Activated T-cell treated with anti-CD3 and anti-CD28 coated beads for 48 hours (primary cell): ENCODE measurements around the gene MARCHF10.
"Not testable (repeated sequence)": the region's sequence is repeated elsewhere in the genome, so short reads cannot be mapped to it uniquely, and the experiment has no call there.

Source experiments
- DNase-seq: peaks from one replicate; pipeline ENCODE4 v3.0.0-alpha.2; 2020; ENCODE audit warnings: low read depth

The MARCHF10 gene

GRCh38 chr17:62717889-62718288, 90.2 kb downstream of the MARCHF10 start:
- no peak for DNase-seq

- DNase-seq, result no peak
These were observed 90.6 kb downstream of the MARCHF10 start for GRCh38 chr17:62717589-62717855.

- no peak for DNase-seq
These were observed 91.1 kb downstream of the MARCHF10 start for GRCh38 chr17:62716834-62717588.

DNA sequence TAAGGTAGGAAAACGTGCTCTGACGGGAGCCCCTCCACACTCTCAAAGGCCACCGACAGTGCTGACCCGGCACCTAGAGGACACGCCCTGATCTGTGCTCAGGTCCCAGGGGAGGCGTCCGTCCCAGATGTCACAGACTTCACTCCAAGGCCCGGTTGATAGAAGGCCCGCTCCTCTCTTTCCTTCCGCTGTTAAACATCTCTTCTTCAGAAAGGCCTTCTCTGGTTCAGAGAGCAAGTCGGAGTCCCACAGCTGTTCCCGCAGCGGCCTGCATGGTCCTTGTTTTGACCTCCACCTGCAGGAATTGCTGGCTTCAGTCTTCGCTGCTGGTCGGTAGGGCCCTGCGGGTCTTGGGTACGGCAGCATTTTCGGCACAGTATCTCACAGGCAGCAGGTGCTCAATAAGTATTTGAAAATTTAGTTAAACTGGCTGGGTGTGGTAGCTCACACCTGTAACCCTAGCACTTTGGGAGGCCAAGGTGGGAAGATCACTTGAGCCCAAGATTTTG, 92.2 kb downstream of the MARCHF10 start:
- DNase-seq, result no peak

DNA sequence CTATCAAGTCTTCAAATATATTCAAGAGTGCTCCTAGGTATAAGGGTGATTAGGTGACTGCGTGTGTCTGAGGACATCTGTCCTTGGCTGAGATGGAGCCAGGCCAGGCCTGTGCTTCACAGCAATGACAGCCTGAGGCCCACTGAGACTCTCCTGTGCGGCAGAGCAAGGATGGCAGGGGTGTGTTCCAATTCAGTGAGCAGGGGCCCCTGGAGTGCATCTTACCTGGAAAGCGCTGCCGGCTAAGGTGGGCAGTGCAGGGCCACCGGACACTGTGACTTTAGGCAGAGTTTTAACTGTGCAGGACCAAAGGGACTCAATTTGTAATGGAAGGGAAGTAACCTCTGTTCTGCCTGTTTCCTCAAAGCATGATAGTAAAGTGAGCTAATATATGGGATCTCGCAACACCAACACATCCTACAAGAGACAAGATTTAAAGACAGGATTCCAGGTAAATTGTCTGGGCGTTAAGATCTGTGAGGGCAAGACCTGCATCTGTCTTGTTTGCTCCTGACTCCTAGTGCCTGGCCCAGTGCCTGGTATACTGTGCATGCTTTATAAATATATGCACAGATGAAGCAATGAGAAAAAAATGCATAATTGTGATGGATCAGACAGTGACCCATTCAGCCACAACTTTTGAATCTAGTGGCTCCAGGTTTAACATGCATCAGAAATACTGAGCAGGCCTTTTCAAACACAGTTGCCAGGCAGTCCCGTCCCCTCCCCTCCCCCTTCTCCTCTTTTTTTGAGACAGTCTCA, 93.9 kb downstream of the MARCHF10 start:
- DNase-seq, result no peak

- no peak for DNase-seq
These were observed 94.8 kb downstream of the MARCHF10 start for GRCh38 chr17:62713086-62713881.

GRCh38 chr17:62712171-62712581, 95.9 kb downstream of the MARCHF10 start:
- DNase-seq, result no peak

- DNase-seq, result no peak
These were observed 99.5 kb downstream of the MARCHF10 start for GRCh38 chr17:62708587-62708986.

DNA sequence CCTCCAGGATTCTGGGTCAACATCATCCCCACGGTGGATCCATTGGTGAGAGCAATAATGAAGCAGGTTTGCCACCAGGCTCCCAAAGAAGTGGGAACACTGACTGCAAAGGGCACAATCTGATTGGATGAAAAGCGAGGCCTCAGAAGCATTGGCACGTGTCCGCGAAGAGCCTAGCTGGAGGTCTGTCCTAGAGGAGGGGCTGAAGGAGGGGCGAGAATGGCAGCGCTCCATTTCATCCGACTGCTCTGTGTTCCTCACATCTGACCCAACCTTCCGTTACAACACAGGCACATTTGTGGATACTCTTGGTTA, 100.7 kb downstream of the MARCHF10 start:
- DNase-seq, result no peak

DNA sequence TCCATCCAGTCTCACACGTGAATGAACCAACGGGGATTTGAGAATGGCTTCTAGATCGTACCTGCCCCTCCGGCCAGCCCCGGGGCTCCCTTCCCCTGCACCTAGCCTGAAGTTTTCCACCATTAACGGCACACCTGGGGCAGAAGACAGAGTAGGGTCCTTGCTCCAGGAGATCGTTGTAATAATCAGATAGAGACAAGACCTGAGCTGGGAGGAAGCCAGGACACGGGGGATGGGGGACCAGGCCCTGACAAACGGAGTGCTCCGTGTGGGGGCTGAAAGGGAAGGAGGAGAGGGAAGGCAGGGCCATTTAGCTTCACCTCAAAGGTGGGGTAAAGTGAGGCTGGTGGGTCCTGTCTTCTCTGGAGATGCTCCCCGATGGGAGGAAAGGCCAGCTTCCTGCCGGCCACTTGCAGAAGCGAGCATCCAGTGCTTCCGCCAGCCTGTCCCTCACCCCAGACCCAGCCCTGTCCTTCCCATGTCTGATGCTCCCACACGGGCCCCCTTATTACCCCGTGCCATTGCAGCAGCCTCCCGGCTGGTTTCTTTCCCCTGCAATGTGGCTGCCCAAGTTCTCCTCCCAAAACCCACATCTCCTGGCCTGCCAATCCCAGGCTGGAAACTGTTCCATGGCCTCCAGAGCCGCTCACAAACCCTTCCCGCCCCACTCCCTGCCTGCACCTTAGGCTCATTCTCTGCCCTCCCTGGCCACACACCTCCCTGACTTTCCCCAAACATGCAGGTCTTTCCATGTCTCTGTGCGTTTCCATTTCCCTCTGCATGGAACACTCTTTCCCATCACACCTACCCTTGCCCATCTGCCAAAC, 101.3 kb downstream of the MARCHF10 start:
- DNase-seq, result no peak

DNA sequence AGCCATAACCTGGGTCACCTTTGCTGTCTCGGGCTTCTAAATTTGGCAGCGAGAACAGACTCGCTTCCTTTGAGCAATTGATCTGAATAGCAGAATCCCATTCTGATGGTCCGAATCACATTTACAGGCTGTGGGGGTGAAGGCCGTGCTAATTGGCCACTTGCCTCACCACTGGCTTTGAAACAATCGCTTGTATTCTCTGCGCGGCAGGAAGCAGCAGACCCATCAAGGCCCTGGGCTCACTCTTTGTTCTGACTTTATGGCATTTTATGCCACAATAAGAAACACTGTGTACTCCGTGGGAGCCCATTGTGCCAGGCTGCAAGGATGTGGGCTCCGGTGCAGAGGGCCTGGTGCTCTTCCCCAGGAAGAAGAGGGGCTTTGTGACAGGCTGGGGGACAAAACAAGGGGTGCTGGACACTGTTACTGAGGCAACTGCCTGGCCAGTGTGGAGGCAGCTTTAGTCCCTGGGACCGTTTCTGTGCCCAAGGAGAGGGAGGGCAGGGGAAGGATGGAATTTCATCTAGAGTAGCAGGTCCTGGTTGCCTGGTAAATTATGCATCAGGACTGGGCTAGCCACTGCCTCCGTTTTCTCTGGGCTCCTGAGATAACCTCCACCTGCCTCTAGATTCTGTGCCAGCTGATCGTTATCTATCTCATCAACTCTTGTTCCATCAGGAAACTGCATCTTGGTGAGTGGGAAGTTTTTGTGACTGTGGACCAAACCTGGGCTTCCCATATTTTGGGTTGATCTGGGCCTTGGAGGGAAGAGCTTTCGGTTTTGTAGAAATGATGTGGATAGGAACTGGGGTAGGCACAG, 102.1 kb downstream of the MARCHF10 start:
- DNase-seq, result no peak

DNA sequence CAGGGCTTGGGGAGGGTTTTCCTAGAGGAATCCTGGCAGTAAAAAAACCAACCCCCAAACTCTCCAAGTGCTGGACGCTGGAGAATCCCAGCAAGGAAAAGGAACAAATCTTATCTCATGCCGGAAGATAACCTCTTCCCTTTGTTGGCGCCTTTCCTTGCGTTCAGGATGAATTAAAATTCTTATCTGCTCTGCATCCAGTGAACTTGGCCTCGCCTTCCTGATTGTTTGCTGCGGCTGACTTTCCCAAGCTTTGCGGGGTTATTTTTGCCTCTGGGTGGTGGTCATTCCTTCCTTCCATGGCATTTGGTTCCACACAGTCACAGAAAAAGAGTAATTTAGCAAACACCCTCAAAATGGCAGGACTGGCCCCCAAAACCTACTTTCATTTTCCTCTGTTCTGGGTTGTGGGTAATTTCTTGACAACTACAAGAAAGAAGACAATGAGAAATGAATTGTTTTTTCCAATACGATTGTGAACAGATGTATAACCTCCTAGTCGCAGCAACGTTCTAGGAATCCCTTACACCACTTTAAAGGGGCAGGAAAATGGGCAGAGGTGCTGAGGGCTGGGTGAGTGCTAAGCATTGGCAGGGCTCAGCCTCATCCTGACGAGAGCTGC, 102.8 kb downstream of the MARCHF10 start:
- DNase-seq, result no peak

- no peak for DNase-seq
These were observed 103.6 kb downstream of the MARCHF10 start for GRCh38 chr17:62704381-62704971.

DNA sequence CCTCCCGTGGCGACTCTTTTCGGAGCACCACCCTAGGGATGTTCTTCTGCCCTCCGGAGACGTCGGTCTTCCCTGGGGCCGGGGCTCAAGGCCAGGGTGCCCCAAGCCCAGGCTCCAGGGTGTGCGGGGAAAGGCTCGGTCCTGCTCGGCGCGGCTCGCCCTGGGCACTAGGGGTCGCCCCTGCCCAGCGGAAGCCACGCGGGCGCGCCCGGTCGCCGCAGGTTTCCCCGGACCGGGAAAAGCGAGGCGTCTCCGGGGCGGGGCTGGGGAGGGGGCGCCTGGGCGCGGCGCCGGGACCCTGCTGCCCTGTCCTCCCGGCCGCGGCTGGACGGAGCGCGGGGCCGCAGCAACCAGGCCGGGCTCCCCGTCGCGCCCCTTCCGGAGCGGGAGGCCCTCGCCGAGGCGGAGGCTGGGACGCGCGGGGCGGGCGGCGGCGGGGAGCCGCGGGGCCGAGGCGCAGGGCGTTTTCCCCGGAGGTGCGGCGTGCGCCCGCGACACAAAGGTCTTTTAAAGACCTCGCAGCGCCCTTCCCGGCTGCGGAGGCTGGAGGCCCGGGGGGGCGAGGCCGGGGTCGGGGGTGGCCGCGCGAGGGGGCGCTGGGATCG, 104.2 kb downstream of the MARCHF10 start:
- peak; percentile 61 for DNase-seq

DNA sequence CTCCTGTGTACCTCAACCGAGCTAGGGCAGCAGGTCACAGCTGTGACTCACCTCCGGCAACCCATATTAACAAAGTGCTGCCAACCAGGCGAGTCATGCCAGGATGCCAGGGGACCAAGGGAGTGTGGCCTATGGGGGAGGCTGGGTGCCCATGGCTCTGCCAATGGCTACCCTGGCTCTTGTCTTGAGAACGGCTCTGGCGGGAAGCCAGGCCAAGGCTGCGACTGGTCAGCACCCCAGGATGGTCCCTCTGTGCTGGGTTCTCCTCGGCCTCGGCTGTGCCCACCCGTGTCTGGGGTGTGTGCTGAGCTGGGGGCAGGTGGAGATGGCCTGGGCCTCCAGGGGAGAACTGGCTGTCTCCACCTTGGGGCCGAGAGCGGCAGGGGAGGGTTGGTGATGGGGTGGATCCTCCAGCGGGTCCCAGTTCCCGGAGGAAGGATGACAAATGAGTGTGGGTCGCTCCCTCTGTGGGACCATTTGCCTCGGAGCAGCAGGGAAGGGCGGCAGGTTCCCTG, 104.8 kb downstream of the MARCHF10 start:
- DNase-seq, result no peak

- no peak for DNase-seq
These were observed 105.3 kb downstream of the MARCHF10 start for GRCh38 chr17:62702746-62703260.

DNA sequence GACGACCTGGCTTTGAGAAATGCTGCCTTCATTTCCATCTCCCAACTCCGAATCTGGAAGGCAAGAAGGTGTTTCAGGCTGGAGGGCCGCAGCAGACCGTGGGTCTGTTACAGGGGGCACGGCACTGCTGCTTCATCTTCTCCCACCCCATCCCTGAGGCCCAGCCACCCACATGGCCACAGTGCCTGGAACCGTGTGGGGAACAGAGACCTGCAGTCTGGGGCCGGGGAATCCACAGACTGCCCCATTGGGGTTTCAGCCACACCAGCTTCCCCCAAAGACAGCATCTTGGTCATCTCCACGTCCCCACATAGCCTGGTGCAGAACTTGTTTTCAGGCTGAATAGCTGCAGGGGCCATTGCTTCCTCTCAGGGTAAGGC, 106.4 kb downstream of the MARCHF10 start:
- DNase-seq, result no peak

DNA sequence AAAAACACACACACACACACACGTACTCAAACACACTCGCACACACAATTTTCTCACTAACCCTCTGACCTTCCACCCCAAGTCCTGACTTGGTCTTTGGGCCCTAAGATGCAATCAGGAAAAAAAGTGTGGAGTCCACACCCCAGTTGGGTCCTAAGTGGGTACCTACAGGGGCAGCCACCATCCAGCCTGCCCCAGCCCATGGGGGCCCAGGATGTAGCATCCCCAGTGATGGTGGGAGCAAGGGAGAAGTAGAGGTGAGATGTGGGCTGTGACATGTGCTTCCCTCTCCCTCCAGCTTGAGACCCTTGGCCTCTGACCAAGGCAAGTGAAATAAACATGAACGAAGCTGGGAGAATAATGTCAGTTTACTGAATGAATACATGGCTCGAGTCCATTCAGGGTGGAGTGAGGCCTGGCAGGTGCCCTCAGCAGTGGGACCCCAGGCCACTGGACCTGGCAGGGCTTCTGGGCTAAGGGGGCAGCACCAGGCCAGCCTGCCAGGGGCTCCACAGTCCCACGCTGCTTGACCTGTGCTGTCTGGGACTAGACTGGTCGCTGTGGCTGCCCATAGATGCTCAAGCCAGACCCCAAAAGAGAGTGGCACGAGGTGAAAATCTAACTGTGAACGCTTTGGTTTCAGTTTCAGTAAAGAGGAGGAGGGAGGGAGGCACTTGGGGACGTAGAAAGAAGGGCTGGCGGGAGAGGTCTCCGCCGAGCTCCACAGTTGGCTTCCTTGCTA, 107.0 kb downstream of the MARCHF10 start:
- no peak for DNase-seq

GRCh38 chr17:62698459-62698858, 109.7 kb downstream of the MARCHF10 start:
- not testable (repeated sequence) for DNase-seq
